GM21367 (cell line): ENCODE results near the gene NEMF.
"Not testable (repeated sequence)": the region's sequence is repeated elsewhere in the genome, so short reads cannot be mapped to it uniquely, and the experiment has no call there.

Experiments used
- ATAC-seq: cut with Tn5 transposase; IDR thresholded peaks from one replicate; pipeline ENCODE4 v1.9.1; 2021; ENCODE audit not compliant: unreplicated experiment

Gene NEMF

DNA sequence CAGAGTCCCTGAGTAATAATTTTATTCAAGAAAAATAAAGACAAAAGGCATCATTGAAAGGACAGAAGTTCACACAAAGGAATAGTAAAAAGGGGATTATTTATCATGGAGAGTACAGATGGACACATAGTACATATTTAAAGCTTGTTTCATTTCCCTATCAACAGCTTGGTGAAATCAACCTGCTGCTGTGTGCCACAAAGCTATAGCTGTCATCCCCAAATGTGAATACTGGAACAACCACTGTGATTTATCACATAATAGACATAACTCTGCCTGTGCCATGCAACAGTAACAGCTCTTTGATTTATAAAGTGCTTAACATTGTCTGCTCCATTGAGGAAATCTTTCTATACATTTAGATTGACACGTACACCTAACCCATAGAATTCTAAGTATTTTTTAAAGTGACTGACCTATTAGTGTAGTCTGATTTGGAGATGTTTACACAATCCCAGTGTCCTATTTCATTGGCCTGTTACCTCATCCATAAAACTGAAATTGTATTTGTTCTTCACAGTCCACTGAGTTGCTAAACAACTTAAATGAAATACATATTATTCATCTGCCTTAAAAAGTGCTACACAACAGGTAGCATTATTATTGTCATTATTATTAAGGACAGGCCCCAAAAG lies 3.3 kb downstream of the NEMF start:
- no peak for ATAC-seq

GRCh38 chr14:49828640-49829039 lies 23.9 kb downstream of the NEMF start:
- ATAC-seq, result no peak

- no peak for ATAC-seq
Measured at GRCh38 chr14:49820176-49820575, 32.4 kb downstream of the NEMF start.

DNA sequence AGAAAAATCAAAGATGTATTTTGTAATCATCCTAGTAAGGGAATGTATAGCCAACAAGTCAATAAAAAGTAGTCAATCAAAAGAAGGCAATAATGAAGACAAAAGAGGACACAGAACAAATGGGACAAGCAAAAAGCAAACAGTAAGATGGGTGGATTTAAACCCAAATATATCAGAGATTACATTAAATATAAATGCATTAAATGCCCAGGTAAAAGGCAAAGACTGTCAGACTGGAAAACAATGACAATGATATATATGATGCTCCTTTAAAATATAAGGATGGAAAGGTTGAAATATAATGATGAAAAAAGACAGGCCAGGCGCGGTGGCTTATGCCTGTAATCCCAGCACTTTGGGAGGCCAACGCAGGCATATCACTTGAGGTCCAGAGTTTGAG lies 35.7 kb downstream of the NEMF start:
- no peak for ATAC-seq

DNA sequence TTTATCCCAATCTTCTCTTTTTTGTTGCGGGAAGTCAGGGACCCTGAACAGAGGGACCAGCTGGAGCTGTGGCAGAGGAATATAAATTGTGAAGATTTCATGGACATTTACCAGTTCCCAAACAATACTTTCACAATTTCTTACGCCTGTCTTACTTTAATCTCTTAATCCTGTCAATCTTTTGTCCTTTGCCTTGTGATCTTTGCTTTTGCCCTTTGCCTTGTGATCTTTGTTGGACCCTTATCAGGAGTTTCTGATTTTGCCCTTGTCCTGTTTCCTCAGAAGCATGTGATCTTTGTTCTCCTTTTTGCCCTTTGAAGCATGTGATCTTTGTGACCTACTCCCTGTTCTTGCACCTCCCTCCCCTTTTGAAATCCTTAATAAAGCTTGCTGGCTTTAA lies 36.5 kb downstream of the NEMF start:
- not testable (repeated sequence) for ATAC-seq

DNA sequence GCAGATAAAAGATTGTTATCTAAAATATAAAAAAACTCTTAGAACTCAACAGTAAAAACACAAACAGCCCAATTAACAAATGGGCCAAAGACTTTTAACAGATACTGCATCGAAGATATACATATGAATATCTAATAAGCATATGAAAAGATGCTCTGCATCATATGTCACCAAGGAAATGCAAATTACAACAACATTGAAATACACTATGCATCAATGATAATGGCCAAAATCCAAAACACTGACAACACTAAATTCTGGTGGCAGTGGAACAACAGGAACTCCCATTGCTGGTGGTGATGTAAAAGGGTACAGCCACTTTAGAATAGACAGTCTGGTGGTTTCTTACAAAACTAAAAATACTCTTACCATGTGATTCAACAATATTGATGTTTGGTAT lies 43.8 kb downstream of the NEMF start:
- no peak for ATAC-seq

DNA sequence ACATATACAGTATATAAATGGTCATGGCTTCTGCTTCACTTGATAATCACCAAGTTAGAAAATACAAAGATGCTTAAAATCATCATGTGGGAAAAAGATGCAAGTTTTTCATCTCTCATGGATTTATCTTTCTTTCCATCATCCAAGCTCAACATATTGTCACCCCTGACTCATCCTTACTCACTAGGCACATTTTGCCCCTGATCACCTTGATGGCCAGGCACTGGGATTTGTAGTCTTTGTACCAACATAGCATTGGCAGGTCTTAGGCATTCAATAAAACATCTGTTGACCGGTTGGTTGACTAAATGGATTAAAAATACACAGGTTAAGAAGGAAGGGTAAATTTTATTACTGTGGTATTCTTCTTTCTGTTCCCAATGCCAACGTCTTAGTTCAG lies 56.6 kb downstream of the NEMF start:
- ATAC-seq, result no peak

DNA sequence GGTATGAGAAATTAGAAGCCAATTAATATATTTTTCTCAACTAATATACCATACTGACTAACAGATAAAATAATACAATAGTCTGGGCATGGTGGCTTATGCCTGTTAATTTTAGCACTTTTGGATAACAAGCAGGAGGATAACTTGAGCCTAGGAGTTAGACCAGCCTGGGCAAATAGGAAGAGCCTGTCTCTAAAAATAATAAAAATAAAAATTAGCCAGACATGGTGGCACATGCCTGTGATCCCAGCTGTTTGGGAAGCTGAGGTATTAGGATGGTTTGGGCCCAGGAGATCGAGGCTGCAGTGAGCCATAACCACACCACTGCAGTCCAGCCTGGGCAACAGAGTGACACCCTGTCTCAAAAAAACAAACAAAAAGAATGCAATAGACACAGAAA lies 60.0 kb downstream of the NEMF start:
- no peak for ATAC-seq

DNA sequence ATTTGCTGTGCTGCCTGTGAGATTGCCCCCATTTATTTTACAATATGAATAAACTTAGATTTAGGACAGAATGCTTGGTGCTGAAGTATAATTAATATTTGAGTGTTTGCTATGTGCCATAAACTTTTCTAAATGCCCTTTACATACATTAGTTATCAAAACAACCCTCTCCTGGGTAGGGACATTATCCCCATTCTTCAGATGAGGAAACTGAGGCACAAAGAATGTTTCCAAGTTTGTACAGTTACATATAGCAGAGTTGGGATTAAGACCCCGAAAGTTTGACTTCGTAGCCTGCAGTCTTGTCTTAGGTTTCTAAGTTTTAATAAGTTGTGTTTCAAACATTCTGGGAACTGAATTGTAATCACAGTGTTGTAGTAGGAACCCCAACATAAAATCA lies 66.3 kb downstream of the NEMF start:
- no peak for ATAC-seq

GRCh38 chr14:49783394-49784014 lies 69.1 kb downstream of the NEMF start:
- ATAC-seq, result no peak

- not testable (repeated sequence) for ATAC-seq
Measured at GRCh38 chr14:49781040-49781439, 71.5 kb downstream of the NEMF start.

DNA sequence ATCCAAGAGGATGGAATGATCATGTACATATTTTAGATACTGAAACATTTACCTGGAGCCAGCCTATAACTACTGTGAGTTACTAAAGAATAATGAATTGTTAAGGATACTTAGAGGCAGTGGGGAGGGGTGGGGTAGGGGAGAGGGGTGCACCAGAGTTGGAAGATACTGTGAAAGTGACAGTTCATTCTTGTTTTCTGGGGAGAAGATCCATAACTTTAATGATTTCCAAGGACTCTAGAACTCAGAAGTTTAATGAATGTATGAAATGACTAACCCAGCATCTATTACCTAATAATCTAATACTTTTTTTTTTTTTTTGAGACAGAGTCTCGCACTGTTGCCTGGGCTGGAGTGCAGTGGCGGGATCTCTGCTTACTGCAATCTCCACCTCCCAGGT lies 74.2 kb downstream of the NEMF start:
- no peak for ATAC-seq

DNA sequence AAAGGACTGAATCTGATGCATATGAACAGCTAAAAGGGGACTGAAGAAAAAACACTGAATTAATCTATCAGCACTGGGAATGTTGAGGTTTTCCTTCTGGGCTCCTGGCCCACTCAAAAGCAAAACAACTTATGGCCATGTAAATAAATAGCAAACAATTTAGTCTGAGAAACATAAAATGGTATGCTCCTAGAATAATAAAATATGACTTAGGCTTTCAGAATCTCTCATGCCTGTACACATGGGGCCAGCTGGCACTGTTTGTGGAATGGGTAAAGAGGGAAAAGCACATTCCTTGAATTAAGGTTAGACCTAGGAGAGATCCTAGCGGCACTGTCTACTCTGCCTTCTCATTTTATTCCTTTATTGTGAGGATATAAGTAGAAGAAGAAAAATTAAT lies 78.5 kb downstream of the NEMF start:
- ATAC-seq, result no peak

- not testable (repeated sequence) for ATAC-seq
Measured at GRCh38 chr14:49771691-49772090, 80.9 kb downstream of the NEMF start.

DNA sequence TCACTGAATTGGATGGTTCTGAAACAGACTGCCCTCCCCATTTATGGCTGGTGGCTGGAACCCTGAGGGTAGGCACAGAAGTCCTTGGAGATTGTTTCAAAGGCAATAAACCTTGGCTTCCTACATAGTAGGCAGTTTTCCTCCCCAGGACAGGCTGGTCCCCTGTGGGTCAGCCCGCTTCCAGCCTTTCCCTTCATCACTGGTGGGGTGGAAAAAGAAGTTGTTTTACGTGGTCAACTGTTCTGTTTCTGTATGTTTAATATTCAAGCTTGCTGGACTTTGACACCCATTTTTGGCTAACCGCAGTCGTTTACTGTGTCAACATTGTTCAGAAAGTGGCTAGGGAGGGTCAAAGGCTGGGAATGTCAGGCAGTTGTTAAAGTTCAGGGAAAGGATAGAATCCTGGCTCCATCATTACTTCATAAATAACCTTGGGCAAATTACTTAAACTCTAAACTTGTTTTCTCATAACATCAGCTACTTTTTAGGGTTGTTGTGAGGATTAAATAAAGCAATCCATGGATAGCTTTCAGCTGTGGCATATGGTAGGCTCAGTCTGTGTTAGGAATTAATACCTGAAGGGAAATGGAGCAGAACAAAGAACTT lies 82.3 kb downstream of the NEMF start:
- ATAC-seq, result no peak

DNA sequence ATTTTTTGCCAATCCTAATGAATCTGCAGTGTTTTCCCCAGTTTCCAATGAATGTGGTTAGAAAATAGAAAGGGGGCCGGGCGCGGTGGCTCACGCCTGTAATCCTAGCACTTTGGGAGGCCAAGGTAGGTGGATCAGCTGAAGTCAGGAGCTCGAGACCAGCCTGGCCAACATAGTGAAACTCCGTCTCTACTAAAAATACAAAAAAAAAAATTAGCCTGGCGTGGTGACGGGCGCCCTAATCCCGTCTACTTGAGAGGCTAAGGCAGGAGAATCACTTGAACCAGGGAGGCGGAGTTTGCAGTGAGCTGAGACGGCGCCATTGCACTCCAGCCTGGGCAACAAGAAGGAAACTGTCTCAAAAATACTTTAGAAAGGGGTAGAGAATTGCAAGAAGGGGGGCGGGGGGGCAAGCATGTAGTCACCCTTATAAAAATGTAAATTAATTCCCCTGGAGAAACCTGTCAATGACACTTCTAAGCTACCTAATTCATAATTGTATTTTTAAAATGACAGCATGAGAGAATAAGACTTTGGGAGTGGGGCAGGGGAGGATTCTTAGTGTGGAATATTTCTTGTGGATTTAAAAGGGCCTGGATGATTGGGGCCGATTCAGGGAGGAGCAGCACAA lies 82.9 kb downstream of the NEMF start:
- ATAC-seq, result no peak

GRCh38 chr14:49769171-49769570 lies 83.4 kb downstream of the NEMF start:
- ATAC-seq, result no peak

GRCh38 chr14:49768301-49769121 lies 84.1 kb downstream of the NEMF start:
- ATAC-seq, result peak; percentile 20

- ATAC-seq, result peak; percentile 91
Measured at GRCh38 chr14:49767571-49768300, 84.9 kb downstream of the NEMF start, which contains the start of gene KLHDC2. Gene KLHDC2 (plus strand): TSS chr14:49768153. CDS start chr14:49768469, 316 bp downstream.

- no peak for ATAC-seq
Measured at GRCh38 chr14:49767270-49767570, 85.4 kb downstream of the NEMF start.

DNA sequence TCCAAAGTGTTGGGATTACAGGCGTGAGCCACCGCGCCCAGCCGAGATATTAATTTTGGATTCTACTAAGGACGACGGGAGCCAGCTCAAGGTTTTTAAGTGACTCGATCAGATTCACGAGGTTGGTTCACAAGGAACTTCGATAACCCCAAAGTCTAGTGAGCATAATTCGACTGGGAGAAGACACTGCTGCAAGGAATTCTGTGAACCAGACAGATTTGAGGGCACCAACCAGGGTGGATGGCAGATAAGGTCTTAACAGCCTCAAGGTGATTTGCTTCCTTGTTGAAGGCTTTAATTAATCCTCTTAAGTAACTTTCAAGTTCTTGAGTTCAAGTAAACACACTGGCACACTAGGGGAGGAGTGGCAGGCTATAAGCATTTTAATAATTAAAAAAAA lies 85.7 kb downstream of the NEMF start:
- ATAC-seq, result no peak
